ENCODE data around the gene PDZK1IP1.
A peak's percentile ranks its signal among the peaks of the same experiment; 100 is the strongest.
"Not testable (repeated sequence)": the region's sequence is repeated elsewhere in the genome, so short reads cannot be mapped to it uniquely, and the experiment has no call there.

The PDZK1IP1 gene

DNA sequence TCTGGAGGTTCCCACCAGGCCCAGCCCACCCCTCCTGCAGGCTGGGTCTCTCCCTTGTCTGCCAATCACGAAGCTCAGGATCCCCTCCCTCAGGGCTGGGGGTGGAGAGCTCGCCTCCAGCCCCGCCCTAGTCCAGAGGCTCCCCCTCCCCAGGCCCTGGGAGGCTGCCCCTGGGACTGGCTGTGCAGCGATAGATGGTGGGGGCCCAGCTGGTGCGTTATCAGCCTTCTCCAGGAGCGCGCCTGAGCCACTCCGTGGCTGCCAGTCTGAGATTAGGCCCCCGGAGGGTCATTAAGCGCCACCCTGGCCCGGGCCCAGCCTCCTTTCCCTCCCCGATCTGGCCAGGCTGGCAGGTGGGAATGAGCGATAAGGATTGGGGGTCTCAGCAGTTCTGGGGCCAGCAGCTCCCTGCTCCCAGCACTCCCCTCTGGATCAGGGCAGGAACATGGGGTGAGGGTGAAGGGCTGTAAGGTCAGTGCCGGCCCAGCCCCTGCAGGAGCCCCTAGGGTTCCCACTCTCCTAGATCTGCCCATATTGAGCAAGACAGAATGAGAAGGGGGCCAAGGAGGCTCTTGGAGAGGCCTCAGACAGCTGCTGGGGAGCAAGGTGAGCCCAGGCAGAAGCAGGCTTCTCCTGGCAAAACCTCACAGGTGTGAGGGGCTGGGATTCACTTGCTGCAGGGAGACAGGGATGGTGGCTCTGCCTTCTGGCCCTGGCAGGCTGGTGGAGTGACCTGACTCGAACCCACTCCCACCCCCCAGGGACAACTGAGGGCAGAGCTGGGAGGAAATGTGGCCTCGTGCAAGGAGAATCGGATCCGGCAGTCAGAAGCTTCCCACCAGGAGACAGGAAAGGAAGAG, 8.5 kb downstream of the PDZK1IP1 start:
- DNase-seq (ENCODE audit: low read depth) = no peak

DNA sequence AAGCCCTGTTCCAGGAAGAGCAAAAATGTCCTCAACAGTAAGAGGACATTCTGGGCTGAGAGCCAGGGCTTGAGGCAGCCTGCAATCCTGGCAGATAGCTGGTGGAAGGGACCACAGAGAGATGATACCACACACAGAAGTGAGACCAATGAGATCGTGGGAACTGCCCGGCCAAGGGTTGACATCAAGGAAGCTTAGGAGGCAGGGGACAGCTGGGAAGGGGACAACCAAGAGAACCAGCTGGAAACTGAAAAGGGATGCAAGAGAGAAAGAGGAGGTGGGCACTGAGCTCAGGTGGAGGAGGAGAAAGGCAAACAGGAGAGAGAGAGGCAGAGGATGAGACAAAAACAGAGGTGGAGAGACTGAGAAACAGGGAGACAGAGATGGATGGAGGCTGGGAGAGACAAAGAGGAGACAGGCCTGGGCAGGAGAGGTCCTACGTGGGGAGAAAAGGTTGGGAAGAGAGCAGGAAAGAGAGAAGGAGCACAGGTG, 9.2 kb downstream of the PDZK1IP1 start:
- no peak for DNase-seq (ENCODE audit: low read depth)

DNA sequence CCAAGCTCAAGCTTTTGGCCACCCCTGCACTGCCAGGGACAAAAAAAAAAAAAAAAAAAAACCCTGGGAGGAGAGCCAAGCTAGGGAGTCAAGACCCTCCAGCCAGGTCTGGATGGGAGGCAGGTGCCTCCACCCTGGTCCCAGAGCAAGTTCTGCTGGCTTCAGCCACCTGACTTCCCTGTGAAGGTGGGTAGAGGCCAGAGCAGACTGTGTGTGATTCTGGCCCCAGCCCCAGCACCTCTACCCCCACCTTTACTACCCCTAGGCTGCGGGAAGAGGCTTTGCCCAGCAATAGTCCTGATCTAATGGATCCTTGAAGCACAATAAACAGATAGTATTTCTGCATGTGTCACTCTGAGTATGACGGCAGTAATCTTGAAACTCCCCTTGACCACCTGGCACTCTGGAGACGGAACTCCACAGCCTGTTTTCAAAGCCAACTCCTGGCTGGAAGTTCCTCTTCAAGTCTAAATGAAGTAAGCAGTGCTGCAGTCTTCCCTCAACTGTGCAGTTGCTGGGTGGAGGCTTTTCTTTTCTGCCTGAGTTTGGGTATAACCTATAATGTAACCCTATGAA, 9.8 kb downstream of the PDZK1IP1 start:
- no peak for DNase-seq (ENCODE audit: low read depth)

DNA sequence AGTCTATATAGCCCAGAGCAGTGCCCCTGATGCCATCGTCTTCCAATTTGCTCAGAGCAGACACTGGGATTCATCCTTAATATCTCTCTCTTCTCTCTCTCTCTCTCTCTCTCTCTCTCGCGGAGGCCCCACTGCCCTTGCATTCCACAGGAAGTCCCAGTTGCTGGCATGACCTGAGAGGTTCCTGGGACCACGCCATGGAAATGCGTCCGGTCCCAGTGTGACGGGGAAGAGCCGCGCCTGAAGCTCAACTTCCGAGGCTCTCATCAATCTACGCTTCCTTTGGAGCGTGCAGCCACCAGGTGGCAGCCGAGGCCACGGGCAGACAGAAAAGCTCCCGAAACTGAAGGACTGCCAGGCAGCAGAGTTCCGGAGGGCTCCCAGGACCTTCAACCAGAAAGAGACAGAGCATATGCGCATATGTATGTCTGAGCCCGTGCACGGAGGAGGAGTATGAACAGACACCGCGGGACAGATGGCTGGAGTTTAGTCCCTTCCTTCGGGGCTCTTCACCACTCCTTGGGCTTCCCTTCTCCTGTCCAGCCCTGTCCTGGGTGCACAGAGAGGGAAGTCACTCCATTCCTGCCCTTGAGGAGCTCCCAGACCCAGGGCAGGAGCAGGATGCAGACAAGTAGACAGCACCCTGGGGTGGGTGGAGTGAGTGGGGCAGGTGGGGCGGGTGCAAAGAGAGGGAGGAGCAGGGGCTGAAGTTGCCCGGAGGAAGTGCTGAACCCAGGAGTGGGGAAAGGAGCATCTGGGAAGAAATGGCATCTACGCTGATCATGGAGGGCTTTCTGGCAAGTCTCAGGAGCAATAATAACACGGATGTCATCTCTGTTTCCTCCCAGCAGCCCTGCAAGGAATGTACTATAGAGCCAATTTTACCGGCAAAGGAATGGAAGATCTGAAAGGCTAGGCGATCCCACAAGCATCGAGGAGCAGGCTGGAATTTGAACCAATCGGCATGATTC, 10.5 kb downstream of the PDZK1IP1 start:
- DNase-seq (ENCODE audit: low read depth) = peak; percentile 84

DNA sequence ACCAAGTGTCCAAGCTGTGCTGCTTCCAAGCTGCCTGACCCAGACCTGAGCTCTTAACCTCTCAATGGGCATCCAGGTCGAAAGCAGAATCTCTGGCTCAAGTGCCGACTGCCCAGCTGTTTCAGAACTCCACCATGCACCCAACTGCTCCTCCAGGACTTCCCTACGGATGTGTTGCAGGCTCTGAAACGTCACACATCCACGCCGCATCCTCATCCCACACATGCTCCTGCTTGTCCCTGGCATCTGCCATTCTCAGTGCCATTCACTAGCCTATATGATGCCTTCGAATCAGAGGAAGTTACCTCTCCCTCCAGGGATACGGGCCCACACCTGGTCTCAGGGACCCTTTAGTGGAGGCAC, 11.2 kb downstream of the PDZK1IP1 start:
- DNase-seq (ENCODE audit: low read depth) = no peak

DNA sequence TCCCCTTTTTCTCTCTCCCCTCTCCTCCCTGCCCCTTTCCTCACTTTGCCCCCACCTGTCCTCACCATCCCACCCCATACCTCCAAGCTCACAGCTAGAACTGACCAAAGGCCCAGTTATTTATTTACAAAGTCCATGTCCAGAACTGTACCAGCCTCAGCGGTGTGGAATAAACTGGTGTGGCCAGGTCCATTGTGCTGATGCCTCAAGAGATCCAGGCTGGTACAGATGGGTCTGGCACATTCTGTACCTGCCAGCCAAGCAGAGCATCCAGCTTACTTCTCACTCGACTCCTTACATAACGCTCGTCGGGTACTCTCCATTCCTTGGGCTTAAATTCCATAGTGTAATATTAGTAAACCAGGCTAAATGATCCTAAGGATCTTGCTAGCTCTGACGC, 11.8 kb downstream of the PDZK1IP1 start:
- no peak for DNase-seq (ENCODE audit: low read depth)

DNA sequence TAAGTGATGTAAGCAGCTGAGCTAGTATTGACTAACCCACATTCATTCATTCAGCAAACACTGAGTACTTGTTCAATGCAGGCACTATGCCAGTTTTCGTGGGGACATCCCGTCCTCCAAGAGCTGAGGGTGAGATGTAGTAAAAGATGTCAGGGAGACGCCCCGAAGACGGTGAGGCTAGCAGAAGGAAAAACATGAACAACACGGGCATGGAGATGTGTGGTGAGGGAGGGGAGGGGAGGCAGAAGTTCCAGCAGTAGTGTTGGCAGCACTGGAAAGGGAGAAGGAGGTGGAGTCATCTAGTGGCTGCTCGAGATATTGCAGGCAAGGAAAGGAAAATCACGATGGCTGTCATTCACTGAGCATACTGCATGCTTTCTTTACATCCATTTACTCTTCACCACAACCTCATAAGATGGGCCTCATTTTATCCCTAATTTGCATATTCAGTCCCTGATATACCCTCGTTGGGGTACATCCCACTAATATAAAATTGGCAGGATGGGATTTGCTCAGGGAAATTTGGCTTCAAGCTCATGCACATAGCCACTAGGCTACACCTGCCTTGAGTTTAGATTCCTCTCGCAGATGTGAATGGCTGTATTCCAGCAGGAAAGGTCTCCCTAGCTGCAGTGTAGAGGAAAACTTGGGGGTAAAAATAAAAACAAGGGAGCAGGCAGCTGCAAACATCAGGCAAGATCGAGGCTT, 14.5 kb downstream of the PDZK1IP1 start:
- no peak for DNase-seq (ENCODE audit: low read depth)

DNA sequence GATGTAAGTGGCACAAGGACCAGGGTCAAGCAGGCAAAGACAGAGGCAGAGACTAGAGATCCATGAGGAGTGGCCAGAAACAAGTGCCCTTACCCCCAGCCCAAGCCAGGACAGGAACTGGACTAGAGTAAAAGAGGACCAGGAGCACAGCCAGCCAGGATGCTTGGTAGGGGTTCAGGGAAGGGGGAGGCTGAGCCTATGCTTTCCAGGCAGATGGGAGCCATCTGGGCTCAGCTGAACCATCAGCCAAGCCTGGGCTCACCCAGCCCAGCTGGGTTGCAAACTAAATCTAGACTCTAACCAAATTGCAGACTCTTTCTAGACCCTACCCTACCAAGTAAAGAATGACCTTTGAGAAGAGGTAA, 15.2 kb downstream of the PDZK1IP1 start:
- no peak for DNase-seq (ENCODE audit: low read depth)

DNA sequence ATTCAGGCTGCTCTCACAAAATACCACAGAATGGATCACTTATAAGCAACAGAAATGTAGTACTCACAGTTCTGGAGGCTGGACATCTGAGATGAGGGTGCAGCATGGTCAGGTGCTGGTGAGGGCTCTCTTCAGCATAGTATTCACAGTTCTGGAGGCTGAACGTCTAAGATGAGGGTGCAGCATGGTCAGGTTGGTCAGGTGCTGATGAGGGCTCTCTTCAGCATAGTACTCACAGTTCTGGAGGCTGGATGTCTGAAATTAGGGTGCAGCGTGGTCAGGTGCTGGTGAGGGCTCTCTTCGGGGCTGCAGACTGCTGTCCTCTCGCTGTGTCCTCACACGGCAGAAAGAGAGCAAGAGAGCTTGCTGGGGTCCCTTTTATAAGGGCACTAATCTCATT, 17.1 kb downstream of the PDZK1IP1 start:
- no peak for DNase-seq (ENCODE audit: low read depth)

DNA sequence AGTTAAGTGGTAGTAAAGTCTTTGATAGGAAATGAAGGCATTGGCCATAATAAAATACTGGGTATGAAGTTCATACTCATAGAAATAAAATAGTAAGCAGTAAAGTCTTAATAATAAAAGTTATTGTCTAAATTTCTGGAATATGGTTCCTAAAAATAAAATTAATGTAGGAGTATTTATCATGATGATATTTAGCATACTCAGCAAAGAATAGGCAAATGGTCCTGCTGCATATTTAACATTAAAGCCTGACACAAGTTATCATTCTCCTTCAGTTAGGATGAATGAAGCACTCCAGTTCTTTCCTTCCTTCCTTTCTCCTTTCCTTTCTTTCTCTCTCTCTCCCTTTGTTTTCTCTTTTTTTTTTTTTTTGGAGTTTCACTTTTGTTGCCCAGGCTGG, 25.3 kb downstream of the PDZK1IP1 start:
- DNase-seq (ENCODE audit: low read depth) = no peak

DNA sequence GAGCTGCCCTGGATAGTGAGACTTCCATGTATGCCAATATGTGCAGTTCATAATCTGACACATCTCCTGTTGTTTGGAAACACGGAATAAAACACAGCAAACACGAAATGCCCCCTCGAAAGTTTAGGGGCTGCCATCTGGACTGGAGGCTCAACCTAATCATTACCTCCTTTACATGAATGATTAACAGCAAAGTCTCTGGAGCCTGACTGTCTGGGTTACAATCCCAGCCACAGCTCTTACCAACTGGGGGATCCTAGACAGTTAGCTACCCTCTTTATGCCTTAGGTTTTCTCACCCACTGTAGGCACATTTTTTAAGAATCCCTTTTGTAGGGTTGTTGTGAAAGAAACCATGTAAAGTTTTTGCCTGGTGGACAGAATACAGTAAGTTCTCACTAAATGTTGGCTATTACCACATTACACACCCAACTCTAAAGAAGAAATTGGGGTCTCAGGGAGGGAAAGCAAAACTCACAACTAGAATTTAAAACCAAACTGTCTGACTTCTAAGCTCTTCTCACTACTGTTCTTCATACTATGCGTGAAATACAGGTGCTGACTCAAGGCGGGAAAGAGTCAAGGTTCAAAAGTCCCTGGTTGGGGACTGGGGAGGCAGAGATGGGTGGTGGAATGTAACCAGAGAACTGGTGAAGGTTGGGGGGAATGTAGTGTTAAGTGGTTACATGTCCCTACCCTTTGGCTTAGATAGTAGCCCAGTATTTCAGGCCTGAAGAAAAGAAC, 28.4 kb downstream of the PDZK1IP1 start:
- no peak for DNase-seq (ENCODE audit: low read depth)

DNA sequence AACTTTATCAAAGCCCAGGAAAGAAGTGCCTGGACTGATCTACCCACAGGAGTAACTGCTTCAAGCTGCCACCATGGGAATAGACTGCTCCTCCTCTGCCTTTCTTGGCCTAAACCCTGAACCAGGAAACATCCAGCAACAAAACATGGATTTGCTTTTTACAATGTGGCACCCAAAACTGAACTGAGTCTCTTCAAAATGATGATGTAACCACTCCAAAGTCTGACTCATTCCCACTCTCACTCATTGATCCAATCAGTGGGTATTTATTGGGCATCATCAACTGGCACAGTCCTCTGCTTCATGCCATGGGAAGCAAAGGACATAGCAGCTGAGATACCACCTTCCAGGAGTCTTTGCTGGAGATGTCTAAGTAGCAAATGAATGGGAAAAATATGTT, 29.1 kb downstream of the PDZK1IP1 start:
- DNase-seq (ENCODE audit: low read depth) = no peak

DNA sequence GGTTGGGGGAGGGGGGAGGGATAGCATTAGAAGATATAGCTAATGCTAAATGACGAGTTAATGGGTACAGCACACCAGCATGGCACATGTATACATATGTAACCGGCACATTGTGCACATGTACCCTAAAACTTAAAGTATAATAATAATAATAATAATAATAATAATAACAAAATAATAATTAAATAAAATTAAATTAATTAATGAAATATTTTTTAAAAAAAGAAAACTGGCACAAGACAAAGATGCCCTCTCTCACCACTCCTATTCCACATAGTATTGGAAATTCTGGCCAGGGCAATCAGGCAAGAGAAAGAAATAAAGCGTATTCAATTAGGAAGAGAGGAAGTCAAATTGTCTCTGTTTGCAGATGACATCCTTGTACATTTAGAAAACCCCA, 31.9 kb downstream of the PDZK1IP1 start:
- DNase-seq (ENCODE audit: low read depth) = not testable (repeated sequence)

DNA sequence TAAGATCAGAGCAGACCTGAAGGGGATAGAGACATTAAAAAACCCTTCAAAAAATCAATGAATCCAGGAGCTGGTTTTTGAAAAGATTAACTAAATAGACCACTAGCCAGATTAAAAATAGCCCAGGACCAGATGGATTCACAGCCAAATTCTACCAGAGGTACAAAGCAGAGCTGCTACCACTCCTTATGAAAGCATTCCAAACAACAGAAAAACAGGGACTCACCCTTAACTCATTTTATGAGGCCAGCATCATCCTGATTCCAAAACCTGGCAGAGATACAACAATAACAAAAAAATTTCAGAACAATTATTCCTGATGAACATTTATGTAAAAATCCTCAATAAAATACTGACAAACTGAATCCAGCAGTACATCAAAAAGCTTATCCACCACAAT, 33.4 kb downstream of the PDZK1IP1 start:
- not testable (repeated sequence) for DNase-seq (ENCODE audit: low read depth)

DNA sequence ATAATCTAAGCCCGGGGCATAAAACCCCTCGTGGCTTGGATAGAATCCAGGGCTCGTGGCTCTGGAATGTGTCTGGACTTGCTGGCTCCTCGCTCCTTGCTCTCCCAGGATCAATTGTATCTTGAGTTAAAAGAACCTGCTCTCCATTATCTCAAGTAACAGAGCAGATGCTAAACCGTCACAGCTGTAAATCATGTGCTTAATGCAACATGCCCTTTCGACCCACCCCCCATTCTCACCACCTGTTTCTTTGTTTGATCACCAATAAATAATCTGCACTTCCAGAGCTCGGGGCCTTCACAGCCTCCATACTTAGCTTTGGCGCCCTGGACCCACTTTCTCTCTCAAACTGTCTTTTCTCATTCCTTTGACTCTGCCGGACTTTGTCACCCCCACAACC, 40.7 kb downstream of the PDZK1IP1 start:
- DNase-seq (ENCODE audit: low read depth) = not testable (repeated sequence)

DNA sequence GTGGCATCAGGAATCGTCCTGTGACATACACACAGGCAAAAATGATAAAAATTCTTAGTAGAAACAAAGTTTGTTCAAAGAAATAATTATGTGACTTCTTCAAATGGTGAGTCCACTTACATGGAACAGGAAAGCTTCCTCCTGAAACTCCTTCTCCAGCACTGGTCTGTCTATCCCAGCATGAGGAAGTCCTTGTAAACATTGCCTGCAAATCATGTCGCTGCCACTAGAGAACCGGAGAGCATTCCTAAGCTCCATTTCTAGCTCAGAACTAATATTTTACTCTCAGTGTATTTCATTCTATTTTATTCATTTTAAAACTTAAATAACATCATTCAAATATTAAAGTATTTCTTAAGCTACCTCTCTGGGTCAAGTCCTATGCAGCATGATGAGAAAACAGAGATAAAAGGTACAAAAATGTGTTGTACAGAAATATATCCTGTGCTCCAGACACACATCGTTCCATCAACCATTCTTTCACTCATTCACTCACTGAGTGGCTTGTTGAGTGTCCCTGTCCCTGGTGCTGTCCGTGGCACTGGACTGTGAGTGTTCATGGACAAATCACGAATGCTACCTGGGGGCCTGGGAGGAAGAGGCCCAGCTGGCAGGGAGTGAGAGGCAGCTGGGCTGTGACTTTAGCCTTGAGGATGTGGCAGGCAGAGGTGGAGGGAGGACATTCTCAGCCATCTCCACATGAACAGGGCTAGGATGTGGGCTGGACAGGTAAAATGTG, 42.6 kb downstream of the PDZK1IP1 start:
- DNase-seq (ENCODE audit: low read depth) = no peak

DNA sequence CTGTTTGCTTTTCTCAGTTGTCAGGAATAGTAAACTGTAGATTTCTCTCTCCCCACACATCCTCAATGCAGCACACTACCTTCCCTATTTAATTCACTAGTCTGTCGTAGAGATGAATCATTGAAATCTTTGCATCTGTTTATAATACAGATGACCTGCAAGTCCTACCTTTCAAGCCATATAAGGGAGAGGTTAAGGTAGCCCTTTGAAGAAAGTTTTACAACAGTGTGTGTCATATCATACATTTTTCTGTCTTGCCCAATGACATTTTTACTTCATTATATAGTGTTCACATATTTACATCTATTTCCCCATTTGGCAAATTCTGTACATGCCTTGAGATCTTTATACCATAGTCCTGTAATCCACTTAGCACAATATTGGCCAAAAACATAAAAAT, 43.3 kb downstream of the PDZK1IP1 start:
- not testable (repeated sequence) for DNase-seq (ENCODE audit: low read depth)

DNA sequence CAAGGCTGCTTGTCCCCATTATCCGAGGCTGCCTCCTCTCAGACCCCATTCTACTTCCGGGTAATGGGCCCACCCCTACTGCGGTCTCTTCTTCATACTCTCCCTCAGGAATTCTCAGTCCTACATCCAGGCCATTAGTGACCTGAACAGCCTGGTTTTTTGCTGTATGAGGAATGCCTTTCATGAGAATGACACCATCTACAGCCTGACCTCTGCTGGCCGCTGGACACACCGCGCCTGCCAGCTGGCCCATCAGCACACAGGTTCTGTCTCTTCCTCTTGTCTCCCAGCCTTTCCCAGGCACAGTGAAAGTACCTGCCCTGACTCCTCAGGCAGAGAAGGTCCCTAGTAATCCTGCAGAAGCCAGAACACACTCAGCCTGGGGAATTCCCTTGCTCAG, 46.2 kb downstream of the PDZK1IP1 start:
- DNase-seq (ENCODE audit: low read depth) = not testable (repeated sequence)

DNA sequence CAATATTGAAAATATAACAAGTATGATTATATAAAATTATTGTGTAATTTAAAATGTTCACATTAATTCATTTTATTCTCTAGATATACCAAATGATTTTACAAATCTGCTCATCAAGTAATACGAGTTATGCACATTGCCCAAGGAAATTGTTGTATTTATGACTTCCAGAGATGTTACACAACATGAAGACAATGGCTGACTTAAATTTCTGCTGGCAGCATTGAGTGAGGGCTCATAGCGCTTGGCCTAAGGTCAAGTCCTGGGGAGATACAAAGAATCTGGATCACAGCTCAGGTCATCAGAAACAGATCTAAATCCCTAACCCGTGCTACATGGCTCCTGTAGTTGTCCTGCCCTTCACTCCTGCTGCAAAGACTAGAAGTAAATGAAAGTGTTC, 49.5 kb downstream of the PDZK1IP1 start:
- not testable (repeated sequence) for DNase-seq (ENCODE audit: low read depth)

DNA sequence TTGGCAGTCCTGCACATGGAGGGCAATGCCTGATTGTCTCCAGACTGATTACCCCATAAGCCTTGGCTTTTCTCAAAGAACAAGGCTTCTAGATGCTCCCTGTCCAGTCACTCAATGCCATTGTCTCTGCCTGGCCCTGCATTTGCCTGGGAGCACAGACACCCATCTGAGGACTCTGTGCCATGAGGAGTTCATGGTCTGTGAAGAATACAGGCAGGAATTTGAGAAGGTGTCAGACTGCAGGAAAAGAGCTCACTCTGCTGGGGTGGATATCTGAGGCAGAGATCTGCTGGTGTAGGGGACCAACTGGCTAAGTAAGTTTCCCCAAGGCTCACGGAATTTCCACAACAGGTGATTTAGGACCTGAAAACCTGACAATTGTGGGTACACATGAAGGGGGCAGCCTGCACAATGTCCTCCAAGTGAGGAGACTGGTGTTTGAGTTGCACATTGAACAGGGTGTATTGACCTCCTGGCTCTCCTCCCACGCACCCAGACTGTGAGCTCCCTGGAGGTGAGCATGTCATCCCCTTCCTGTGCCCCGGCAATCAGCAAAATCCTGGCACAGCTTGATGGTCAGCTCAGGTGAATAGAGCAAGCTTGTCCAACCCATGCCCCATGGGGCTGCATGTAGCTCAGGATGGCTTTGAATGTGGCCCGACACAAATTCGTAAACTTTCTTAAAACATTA, 51.8 kb downstream of the PDZK1IP1 start:
- DNase-seq (ENCODE audit: low read depth) = no peak
